Upper lobe of left lung (tissue), 4 donors: Measurements from ENCODE around the gene GOT1.
A peak's percentile ranks its signal among the peaks of the same experiment; 100 is the strongest.

Experiments used
- CTCF ChIP-seq, 6 experiments: fragments of 450-650 bp in 4 of 6; fragments of 200-600 bp in 2 of 6; sonication (generic) in 2 of 6; IDR thresholded peaks; one replicate each; pipeline ENCODE4 v1.5.1; 2016 to 2019; ENCODE audit warnings: antibody characterized with exemption in 6 of 6
- EP300 ChIP-seq, 4 donors: sonication (generic); formaldehyde crosslinking; IDR thresholded peaks; one replicate each; pipeline ENCODE4 v1.5.1; 2017; ENCODE audit warnings: antibody characterized with exemption in 4 of 4, control low read depth in 2 of 4
- POLR2A ChIP-seq, 4 donors: fragments of 450-650 bp; IDR thresholded peaks; one replicate each; pipeline ENCODE4 v1.5.1; 2016 to 2017; ENCODE audit warnings: antibody characterized with exemption in 4 of 4, mild to moderate bottlenecking in 2 of 4
- POLR2AphosphoS5 ChIP-seq, 2 donors: sonication (generic); formaldehyde crosslinking; IDR thresholded peaks; one replicate each; pipeline ENCODE4 v1.5.1; 2017; ENCODE audit warnings: antibody characterized with exemption in 2 of 2

- TF ChIP-seq CTCF (IDR thresholded peaks at IDR 0.05) (peak in 1 of 6 experiments; percentile 6), EP300 (IDR thresholded peaks at IDR 0.05) (no peak), POLR2A (IDR thresholded peaks at IDR 0.05) (no peak), POLR2AphosphoS5 (IDR thresholded peaks at IDR 0.05) (no peak)
Observed at GRCh38 chr10:99433378-99434020, 3.1 kb upstream of the GOT1 start.
